Mononuclear cell (primary cell): ENCODE measurements around the gene CAMK2B. TPM values are rescaled to one million over a fixed set of nuclear protein-coding genes. Genes with fewer than 3 reads are reported as not detected.

ENCODE experiments used
- H3K27me3 ChIP-seq: 2 replicates; pipeline ENCODE4 v1.6.0; 2011; ENCODE audit warnings: low read length, control low read depth; ENCODE audit not compliant: insufficient read depth
- H3K4me1 ChIP-seq: 2 replicates; pipeline ENCODE4 v1.5.1; 2011; ENCODE audit warnings: mild to moderate bottlenecking, low read length, control low read depth; ENCODE audit not compliant: insufficient read depth
- H3K4me3 ChIP-seq: 2 replicates; pipeline ENCODE4 v1.5.1; 2011; ENCODE audit warnings: mild to moderate bottlenecking, low read length, moderate library complexity
- H3K9me3 ChIP-seq: 2 replicates; pipeline ENCODE4 v1.5.1; 2011; ENCODE audit warnings: low read depth, mild to moderate bottlenecking, control low read depth, low read length
- total RNA-seq: library from RNA; depleted of rRNA; stranded (reverse); fragments of >200 nt; gene quantifications from one replicate; pipeline ENCODE4 v1.2.3, GENCODE V29; 2012

The CAMK2B gene
- total RNA-seq, 1 donor: not detected

GRCh38 chr7:44323381-44324203 is 1.8 kb downstream of the CAMK2B start:
- H3K4me1 ChIP-seq: no peaks in the 10 kb centered on the region
- no peaks in the 10 kb centered on the region for H3K9me3 ChIP-seq
- H3K27me3 ChIP-seq: peaks cover 12% of the 10 kb centered on the region
- H3K4me3 ChIP-seq: no peak overlapping the region

- no peaks in the 10 kb centered on the region for H3K9me3 ChIP-seq
- peaks cover 12% of the 10 kb centered on the region for H3K27me3 ChIP-seq
- H3K4me1 ChIP-seq: no peaks in the 10 kb centered on the region
- no peak overlapping the region for H3K4me3 ChIP-seq
Observed at GRCh38 chr7:44322631-44323363, 2.6 kb downstream of the CAMK2B start.

- Histone ChIP-seq H3K4me1 (no peaks in the 10 kb centered on the region), H3K27me3 (peaks cover 8% of the 10 kb centered on the region), H3K4me3 (no peak overlapping the region), H3K9me3 (no peaks in the 10 kb centered on the region)
Observed at GRCh38 chr7:44321796-44322195, 3.6 kb downstream of the CAMK2B start.

GRCh38 chr7:44320794-44321371 is 4.5 kb downstream of the CAMK2B start:
- no peaks in the 10 kb centered on the region for H3K4me1 ChIP-seq
- H3K4me3 ChIP-seq: no peak overlapping the region
- H3K9me3 ChIP-seq: no peaks in the 10 kb centered on the region
- peaks cover 4% of the 10 kb centered on the region for H3K27me3 ChIP-seq

- Histone ChIP-seq H3K9me3 (no peaks in the 10 kb centered on the region), H3K4me1 (no peaks in the 10 kb centered on the region), H3K4me3 (no peak overlapping the region), H3K27me3 (peaks cover 4% of the 10 kb centered on the region)
Observed at GRCh38 chr7:44320141-44320540, 5.3 kb downstream of the CAMK2B start.

GRCh38 chr7:44318332-44318731 is 7.1 kb downstream of the CAMK2B start:
- H3K27me3 ChIP-seq: no peaks in the 10 kb centered on the region
- no peaks in the 10 kb centered on the region for H3K9me3 ChIP-seq
- H3K4me1 ChIP-seq: no peaks in the 10 kb centered on the region
- no peak overlapping the region for H3K4me3 ChIP-seq

- H3K4me1 ChIP-seq: no peaks in the 10 kb centered on the region
- no peaks in the 10 kb centered on the region for H3K9me3 ChIP-seq
- H3K27me3 ChIP-seq: peaks cover 2% of the 10 kb centered on the region
- no peak overlapping the region for H3K4me3 ChIP-seq
Observed at GRCh38 chr7:44315301-44315903, 10.0 kb downstream of the CAMK2B start.

GRCh38 chr7:44313621-44314031 is 11.8 kb downstream of the CAMK2B start:
- Histone ChIP-seq H3K9me3 (no peaks in the 10 kb centered on the region), H3K27me3 (peaks cover 16% of the 10 kb centered on the region), H3K4me1 (peaks cover 8% of the 10 kb centered on the region), H3K4me3 (no peak overlapping the region)

- no peaks in the 10 kb centered on the region for H3K9me3 ChIP-seq
- peaks cover 8% of the 10 kb centered on the region for H3K4me1 ChIP-seq
- no peak overlapping the region for H3K4me3 ChIP-seq
- H3K27me3 ChIP-seq: peaks cover 16% of the 10 kb centered on the region
Observed at GRCh38 chr7:44313016-44313415, 12.4 kb downstream of the CAMK2B start.

GRCh38 chr7:44311561-44312495 is 13.6 kb downstream of the CAMK2B start:
- Histone ChIP-seq H3K9me3 (no peaks in the 10 kb centered on the region), H3K4me3 (no peak overlapping the region), H3K27me3 (peaks cover 16% of the 10 kb centered on the region), H3K4me1 (peaks cover 8% of the 10 kb centered on the region)

- Histone ChIP-seq H3K27me3 (peaks cover 16% of the 10 kb centered on the region), H3K9me3 (no peaks in the 10 kb centered on the region), H3K4me1 (peaks cover 8% of the 10 kb centered on the region), H3K4me3 (no peak overlapping the region)
Observed at GRCh38 chr7:44310221-44310848, 15.1 kb downstream of the CAMK2B start.

GRCh38 chr7:44309271-44310091 is 15.9 kb downstream of the CAMK2B start:
- Histone ChIP-seq H3K4me1 (peaks cover 8% of the 10 kb centered on the region), H3K27me3 (peaks cover 16% of the 10 kb centered on the region), H3K4me3 (no peak overlapping the region), H3K9me3 (no peaks in the 10 kb centered on the region)

- H3K27me3 ChIP-seq: peaks cover 16% of the 10 kb centered on the region
- no peak overlapping the region for H3K4me3 ChIP-seq
- H3K9me3 ChIP-seq: no peaks in the 10 kb centered on the region
- H3K4me1 ChIP-seq: peaks cover 8% of the 10 kb centered on the region
Observed at GRCh38 chr7:44308596-44309270, 16.7 kb downstream of the CAMK2B start.
